Measurements from ENCODE around the gene GLI1. TPM values are rescaled to one million over a fixed set of nuclear protein-coding genes. Genes with fewer than 3 reads are reported as not detected.
A peak's percentile ranks its signal among the peaks of the same experiment; 100 is the strongest.
"Not testable (repeated sequence)": the region's sequence is repeated elsewhere in the genome, so short reads cannot be mapped to it uniquely, and the experiment has no call there.

The GLI1 gene
- total RNA-seq, 1 donor from 2014 or later, result 0.93 TPM

- no peak overlapping the region for H3K4me3 ChIP-seq
- H3K9me3 ChIP-seq (replicated peaks), result no peaks in the 10 kb centered on the region
- no peaks in the 10 kb centered on the region for H3K27me3 ChIP-seq (ENCODE audit: low read depth)
- no peak for DNase-seq
- TF ChIP-seq CTCF (IDR thresholded peaks at IDR 0.05; ENCODE audit: borderline replicate concordance), result no peak
- intact Hi-C loops (cut with micrococcal nuclease), result no loop called here
- peaks cover 51% of the 10 kb centered on the region for H3K4me1 ChIP-seq
- H3K27ac ChIP-seq (replicated peaks), result peak overlapping the region; percentile 100
- peaks cover 70% of the 10 kb centered on the region for H3K36me3 ChIP-seq
Observed at GRCh38 chr12:57515934-57516541, 56.5 kb downstream of the GLI1 start.

- TF ChIP-seq CTCF (IDR thresholded peaks at IDR 0.05; ENCODE audit: borderline replicate concordance), result no peak
- no peak for DNase-seq
- H3K27ac ChIP-seq (replicated peaks), result peak overlapping the region; percentile 100
- no peaks in the 10 kb centered on the region for H3K9me3 ChIP-seq (replicated peaks)
- no peaks in the 10 kb centered on the region for H3K27me3 ChIP-seq (ENCODE audit: low read depth)
- intact Hi-C loops (cut with micrococcal nuclease), result no loop called here
- peaks cover 64% of the 10 kb centered on the region for H3K36me3 ChIP-seq
- peaks cover 57% of the 10 kb centered on the region for H3K4me1 ChIP-seq
- H3K4me3 ChIP-seq, result peak overlapping the region; percentile 93
Observed at GRCh38 chr12:57516617-57517153, 57.1 kb downstream of the GLI1 start.

GRCh38 chr12:57517187-57517586 is 57.6 kb downstream of the GLI1 start:
- intact Hi-C loops (cut with micrococcal nuclease), result no loop called here
- H3K9me3 ChIP-seq (replicated peaks), result no peaks in the 10 kb centered on the region
- H3K36me3 ChIP-seq, result peaks cover 59% of the 10 kb centered on the region
- no peaks in the 10 kb centered on the region for H3K27me3 ChIP-seq (ENCODE audit: low read depth)
- no peak for DNase-seq
- peak overlapping the region; percentile 93 for H3K4me3 ChIP-seq
- peak overlapping the region; percentile 100 for H3K27ac ChIP-seq (replicated peaks)
- no peak for TF ChIP-seq CTCF (IDR thresholded peaks at IDR 0.05; ENCODE audit: borderline replicate concordance)
- peaks cover 62% of the 10 kb centered on the region for H3K4me1 ChIP-seq

GRCh38 chr12:57517718-57518117 is 58.1 kb downstream of the GLI1 start:
- H3K27me3 ChIP-seq (ENCODE audit: low read depth); DNase-seq; H3K9me3 ChIP-seq (replicated peaks); intact Hi-C loops (cut with micrococcal nuclease): not testable (repeated sequence)
- peak overlapping the region; percentile 100 for H3K27ac ChIP-seq (replicated peaks)
- peak overlapping the region; percentile 93 for H3K4me3 ChIP-seq
- H3K36me3 ChIP-seq, result peaks cover 54% of the 10 kb centered on the region
- H3K4me1 ChIP-seq, result peaks cover 63% of the 10 kb centered on the region

GRCh38 chr12:57518176-57518919 is 58.8 kb downstream of the GLI1 start:
- Histone ChIP-seq H3K27ac (replicated peaks) (peak overlapping the region; percentile 100), H3K36me3 (peaks cover 48% of the 10 kb centered on the region), H3K27me3 (ENCODE audit: low read depth) (no peaks in the 10 kb centered on the region), H3K4me3 (peak overlapping the region; percentile 93), H3K4me1 (peaks cover 66% of the 10 kb centered on the region), H3K9me3 (replicated peaks) (no peaks in the 10 kb centered on the region)
- intact Hi-C loops (cut with micrococcal nuclease), result no loop called here
- no peak for TF ChIP-seq CTCF (IDR thresholded peaks at IDR 0.05; ENCODE audit: borderline replicate concordance)
- DNase-seq, result no peak
